Body of pancreas (tissue), 4 donors: ENCODE data around the gene XRCC5. TPM values are rescaled to one million over a fixed set of nuclear protein-coding genes. Genes with fewer than 3 reads are reported as not detected.
"Not testable (repeated sequence)": the region's sequence is repeated elsewhere in the genome, so short reads cannot be mapped to it uniquely, and the experiment has no call there.

Experiments
- ATAC-seq: fragments of 150-250 bp; one replicate; pipeline ENCODE4 v1.9.1; 2016
- DNase-seq, 4 donors: peaks; one replicate each; pipeline ENCODE4 v3.0.0-alpha.2; 2019
- H3K27ac ChIP-seq, 4 donors: fragments of 200-600 bp; sonication (generic); 1 replicate in 3 of 4; 2 replicates in 1 of 4; pipeline versions ENCODE4 v1.5.1 to v1.6.1; 2016 to 2019; ENCODE audit warnings: mild to moderate bottlenecking in 1 of 4, mixed read lengths in 1 of 4, moderate library complexity in 1 of 4
- H3K27me3 ChIP-seq, 2 donors: fragments of 200-600 bp; sonication (generic); one replicate each; pipeline ENCODE4 v1.6.0; 2016; ENCODE audit warnings: mild to moderate bottlenecking in 1 of 2
- H3K36me3 ChIP-seq, 2 donors: fragments of 200-600 bp; sonication (generic); replicated peaks in 1 of 2; 2 replicates each; pipeline ENCODE4 v1.5.1; 2016; ENCODE audit warnings: low read depth in 2 of 2; ENCODE audit not compliant: insufficient read depth in 1 of 2
- H3K4me1 ChIP-seq: fragments of 200-600 bp; sonication (generic); one replicate; pipeline ENCODE4 v1.6.0; 2016
- H3K4me3 ChIP-seq, 2 donors: fragments of 200-600 bp; sonication (generic); 1 replicate in 1 of 2; 2 replicates in 1 of 2; pipeline ENCODE4 v1.5.1; 2016 to 2019
- H3K9me3 ChIP-seq, 3 donors: fragments of 200-600 bp; sonication (generic); 1 replicate in 2 of 3; 2 replicates in 1 of 3; pipeline ENCODE4 v1.5.1; 2016
- POLR2A ChIP-seq, 3 donors: fragments of 450-650 bp; IDR thresholded peaks; one replicate each; pipeline ENCODE4 v1.6.1; 2016; ENCODE audit warnings: antibody characterized with exemption in 3 of 3, mild to moderate bottlenecking in 2 of 3
- WGBS, 2 donors: methylation state at CpG; one replicate each; pipeline ENCODE4 v1.1.5; 2017; 5-methylcytosine and 5-hydroxymethylcytosine counted together
- intact Hi-C: fragments of 100-400 bp; cut with DNase I; formaldehyde crosslinking; loops from one replicate; pipeline ENCODE4 v1.15.1; 2023
- total RNA-seq, 2 donors: library from RNA; depleted of rRNA; stranded (reverse); fragments of >200 nt; gene quantifications; one replicate each; pipeline ENCODE4 v1.1.0, GENCODE V29; 2016
- TF ChIP-seq, protein P1 (sequence below), 7 experiments: fragments of 450-650 bp in 4 of 7; fragments of 200-600 bp in 3 of 7; sonication (generic) in 3 of 7; IDR thresholded peaks; one replicate each; pipeline ENCODE4 v1.5.1; 2016 to 2019; ENCODE audit warnings: antibody characterized with exemption in 7 of 7

The XRCC5 gene
- total RNA-seq, 2 donors from 2014 or later, result 74.2 to 74.7 TPM

DNA sequence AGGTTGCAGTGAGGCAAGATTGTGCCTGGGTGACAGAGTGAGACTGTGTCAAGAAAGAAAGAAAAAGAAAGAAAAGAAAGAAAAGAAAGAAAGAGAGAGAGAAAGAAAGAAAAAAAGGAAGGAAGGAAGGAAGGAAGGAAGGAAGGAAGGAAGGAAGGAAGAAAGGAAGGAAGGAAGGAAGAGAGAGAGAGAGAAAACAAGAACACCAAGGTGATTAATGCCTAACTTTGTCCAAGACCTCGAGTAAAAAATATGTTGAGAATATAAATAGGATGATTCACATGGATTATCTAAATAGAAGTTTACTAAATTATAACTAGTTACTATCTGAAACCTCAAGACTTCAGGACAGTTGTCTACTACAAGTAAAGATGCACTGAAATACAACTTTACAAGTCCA lies 34.8 kb upstream of the XRCC5 start:
- H3K27ac ChIP-seq, result no peak overlapping the region
- no peaks in the 10 kb centered on the region for H3K9me3 ChIP-seq
- intact Hi-C loops, result no loop called here
- no peaks in the 10 kb centered on the region for H3K27me3 ChIP-seq
- no peak overlapping the region for H3K4me3 ChIP-seq
- DNase-seq, result no peak
- no peak for ATAC-seq
- TF ChIP-seq POLR2A (IDR thresholded peaks at IDR 0.05), result no peak
- TF ChIP-seq, protein P1, sequence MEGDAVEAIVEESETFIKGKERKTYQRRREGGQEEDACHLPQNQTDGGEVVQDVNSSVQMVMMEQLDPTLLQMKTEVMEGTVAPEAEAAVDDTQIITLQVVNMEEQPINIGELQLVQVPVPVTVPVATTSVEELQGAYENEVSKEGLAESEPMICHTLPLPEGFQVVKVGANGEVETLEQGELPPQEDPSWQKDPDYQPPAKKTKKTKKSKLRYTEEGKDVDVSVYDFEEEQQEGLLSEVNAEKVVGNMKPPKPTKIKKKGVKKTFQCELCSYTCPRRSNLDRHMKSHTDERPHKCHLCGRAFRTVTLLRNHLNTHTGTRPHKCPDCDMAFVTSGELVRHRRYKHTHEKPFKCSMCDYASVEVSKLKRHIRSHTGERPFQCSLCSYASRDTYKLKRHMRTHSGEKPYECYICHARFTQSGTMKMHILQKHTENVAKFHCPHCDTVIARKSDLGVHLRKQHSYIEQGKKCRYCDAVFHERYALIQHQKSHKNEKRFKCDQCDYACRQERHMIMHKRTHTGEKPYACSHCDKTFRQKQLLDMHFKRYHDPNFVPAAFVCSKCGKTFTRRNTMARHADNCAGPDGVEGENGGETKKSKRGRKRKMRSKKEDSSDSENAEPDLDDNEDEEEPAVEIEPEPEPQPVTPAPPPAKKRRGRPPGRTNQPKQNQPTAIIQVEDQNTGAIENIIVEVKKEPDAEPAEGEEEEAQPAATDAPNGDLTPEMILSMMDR (IDR thresholded peaks at IDR 0.05), result no peak
- H3K36me3 ChIP-seq, result no peaks in the 10 kb centered on the region
- WGBS, 2 donors, result 57 to 74% methylated on average over 1 of the region's 1 CpG
- H3K4me1 ChIP-seq, result peaks cover 16% of the 10 kb centered on the region

DNA sequence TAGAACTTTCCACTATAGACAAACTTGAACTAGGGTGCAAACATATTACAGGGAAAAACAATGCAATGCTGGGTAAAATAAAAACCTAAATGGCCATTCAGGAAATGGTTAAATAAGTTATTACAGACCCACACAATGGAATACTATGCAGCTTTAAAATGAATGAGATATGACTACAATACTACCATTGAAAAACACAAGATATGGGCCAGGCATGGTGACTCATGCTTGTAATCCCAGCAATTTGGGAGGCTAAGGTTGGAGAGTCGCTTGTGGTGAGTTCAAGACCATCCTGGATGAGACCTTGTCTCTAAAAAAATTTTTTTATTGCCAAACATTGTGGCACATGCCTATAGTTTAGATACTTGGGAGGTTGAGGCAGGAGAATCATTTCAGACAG lies 34.4 kb upstream of the XRCC5 start:
- Histone ChIP-seq H3K4me1 (peaks cover 16% of the 10 kb centered on the region), H3K36me3 (no peaks in the 10 kb centered on the region), H3K27ac (no peak overlapping the region), H3K27me3 (no peaks in the 10 kb centered on the region), H3K9me3 (no peaks in the 10 kb centered on the region), H3K4me3 (no peak overlapping the region)
- 88 to 95% methylated on average over 1 of the region's 1 CpG for WGBS, 2 donors
- intact Hi-C loops, result no loop called here
- no peak for ATAC-seq
- TF ChIP-seq, protein P1 (IDR thresholded peaks at IDR 0.05), result no peak
- TF ChIP-seq POLR2A (IDR thresholded peaks at IDR 0.05), result no peak
- no peak for DNase-seq

DNA sequence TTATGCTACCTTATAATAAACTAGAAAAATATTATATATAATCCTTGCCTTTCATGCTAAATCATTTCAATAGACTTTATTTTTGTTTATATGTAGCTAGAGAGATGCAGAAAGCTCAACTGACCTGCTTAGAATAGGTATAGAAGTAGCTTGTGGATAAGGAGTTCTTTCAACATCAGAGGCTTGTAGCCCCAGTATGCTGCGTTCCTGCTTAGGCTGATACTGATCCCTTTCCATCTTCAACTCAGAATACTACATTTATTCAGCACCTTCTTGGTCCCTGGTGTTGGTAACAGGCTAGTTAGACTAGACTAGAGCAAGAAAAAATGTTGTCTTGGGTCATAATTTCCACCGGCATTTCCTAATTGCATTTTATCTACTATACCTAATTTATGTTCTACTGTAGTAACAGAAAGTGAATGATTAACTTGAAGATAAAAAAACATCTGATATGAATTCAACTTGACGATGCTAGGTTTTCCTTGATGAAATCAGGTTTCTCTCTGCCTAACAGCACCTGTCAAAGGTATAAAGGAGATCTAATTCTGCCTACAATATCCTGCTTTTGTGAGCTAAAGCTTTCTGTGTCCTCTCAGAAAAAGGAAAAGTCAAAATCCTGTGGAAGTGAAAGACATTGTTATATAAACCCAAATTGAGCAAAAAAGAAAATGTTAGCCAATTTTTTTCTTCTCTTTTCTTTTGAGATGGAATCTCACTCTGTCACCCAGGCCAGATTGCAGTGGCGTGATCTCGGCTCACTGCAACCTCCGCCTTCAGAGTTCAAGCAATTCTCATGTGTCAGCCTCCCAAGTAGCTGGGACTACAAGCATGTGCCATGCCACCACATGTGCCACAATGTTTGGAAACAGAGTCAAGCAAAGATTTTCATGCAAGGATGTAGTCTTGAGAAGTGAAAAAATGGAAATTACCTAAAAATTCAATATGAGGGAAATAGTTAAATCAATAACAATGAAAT lies 33.4 kb upstream of the XRCC5 start:
- Histone ChIP-seq H3K27ac (peak overlapping the region in 2 of 4 donors; percentile 26 to 45), H3K36me3 (no peaks in the 10 kb centered on the region), H3K9me3 (no peaks in the 10 kb centered on the region), H3K4me3 (no peak overlapping the region), H3K27me3 (no peaks in the 10 kb centered on the region), H3K4me1 (peaks cover 19% of the 10 kb centered on the region)
- no peak for DNase-seq
- 54 to 61% methylated on average over 6 of the region's 6 CpGs for WGBS, 2 donors
- peak; percentile 38 for ATAC-seq
- intact Hi-C loops, result no loop called here
- TF ChIP-seq, protein P1 (IDR thresholded peaks at IDR 0.05), result no peak
- TF ChIP-seq POLR2A (IDR thresholded peaks at IDR 0.05), result no peak

DNA sequence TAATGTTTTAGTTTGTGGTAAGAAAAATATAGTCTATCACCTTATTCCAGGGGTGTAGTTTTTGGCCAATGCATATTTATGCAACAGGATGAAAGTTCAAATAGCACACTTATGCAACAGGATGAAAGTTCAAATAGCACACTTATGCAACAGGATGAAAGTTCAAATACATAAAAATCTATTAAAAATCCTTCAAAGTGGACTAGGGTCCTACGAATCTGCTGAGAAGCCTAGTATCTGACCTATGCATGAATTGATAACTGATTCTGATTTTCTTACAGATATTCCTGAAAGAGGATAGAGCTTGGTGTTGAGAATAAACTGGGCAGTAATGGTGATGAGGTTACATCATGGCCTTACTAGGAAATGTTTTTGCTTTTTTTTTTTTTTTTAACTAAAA lies 30.4 kb upstream of the XRCC5 start:
- Histone ChIP-seq H3K36me3 (no peaks in the 10 kb centered on the region), H3K4me1 (peaks cover 34% of the 10 kb centered on the region), H3K9me3 (no peaks in the 10 kb centered on the region), H3K27ac (no peak overlapping the region), H3K27me3 (no peaks in the 10 kb centered on the region), H3K4me3 (no peak overlapping the region)
- DNase-seq (no peak), ATAC-seq (no peak)
- TF ChIP-seq POLR2A (IDR thresholded peaks at IDR 0.05), result no peak
- TF ChIP-seq, protein P1 (IDR thresholded peaks at IDR 0.05), result no peak
- intact Hi-C loops, result no loop called here
- 38 to 39% methylated on average over 1 of the region's 1 CpG for WGBS, 2 donors

DNA sequence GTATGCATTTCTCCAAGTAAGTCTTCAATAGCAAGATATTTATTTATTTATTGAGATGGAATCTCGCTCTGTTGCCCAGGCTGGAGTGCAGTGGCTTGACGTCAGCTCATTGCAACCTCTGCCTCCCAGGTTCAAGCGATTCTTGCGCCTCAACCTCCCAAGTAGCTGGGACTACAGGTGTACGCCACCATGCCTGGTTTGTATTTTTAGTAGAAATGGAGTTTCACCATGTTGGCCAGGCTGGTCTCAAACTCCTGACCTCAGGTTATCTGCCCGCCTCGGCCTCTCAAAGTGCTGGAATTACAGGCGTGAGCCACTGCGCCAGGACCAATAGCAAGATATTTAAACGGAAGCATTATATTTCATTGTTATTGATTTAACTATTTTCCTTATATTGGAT lies 29.1 kb upstream of the XRCC5 start:
- H3K36me3 ChIP-seq, intact Hi-C loops, DNase-seq, H3K9me3 ChIP-seq, H3K27ac ChIP-seq, H3K27me3 ChIP-seq, ATAC-seq, H3K4me3 ChIP-seq: not testable (repeated sequence)
- WGBS, 2 donors, result 96% methylated on average over 10 of the region's 10 CpGs
- peaks cover 34% of the 10 kb centered on the region for H3K4me1 ChIP-seq
